ENCODE measurements around the gene UQCRHL.

UQCRHL gene

GRCh38 chr1:15761366-15762128, 45.9 kb downstream of the UQCRHL start:
- Mint-ChIP-seq H3K9me3 (no peaks in the 10 kb centered on the region), H3K27ac (no peak overlapping the region), H3K4me3 (no peak overlapping the region), H3K36me3 (ENCODE audit: low read depth) (no peaks in the 10 kb centered on the region), H3K27me3 (ENCODE audit: low read depth) (peaks cover 54% of the 10 kb centered on the region), H3K4me1 (ENCODE audit: low read depth) (peaks cover 3% of the 10 kb centered on the region)

- Mint-ChIP-seq H3K27me3 (ENCODE audit: low read depth) (peaks cover 63% of the 10 kb centered on the region), H3K27ac (no peak overlapping the region), H3K9me3 (no peaks in the 10 kb centered on the region), H3K36me3 (ENCODE audit: low read depth) (no peaks in the 10 kb centered on the region), H3K4me3 (no peak overlapping the region), H3K4me1 (ENCODE audit: low read depth) (peaks cover 8% of the 10 kb centered on the region)
These were observed 46.8 kb downstream of the UQCRHL start for GRCh38 chr1:15760520-15761211.

- Mint-ChIP-seq H3K27me3 (ENCODE audit: low read depth) (peaks cover 67% of the 10 kb centered on the region), H3K4me1 (ENCODE audit: low read depth) (peaks cover 8% of the 10 kb centered on the region), H3K4me3 (no peak overlapping the region), H3K27ac (no peak overlapping the region), H3K9me3 (no peaks in the 10 kb centered on the region), H3K36me3 (ENCODE audit: low read depth) (no peaks in the 10 kb centered on the region)
These were observed 48.3 kb downstream of the UQCRHL start for GRCh38 chr1:15758953-15759661.

- Mint-ChIP-seq H3K4me1 (ENCODE audit: low read depth) (peaks cover 8% of the 10 kb centered on the region), H3K9me3 (no peaks in the 10 kb centered on the region), H3K27ac (no peak within 1 kb of the TSS), H3K36me3 (ENCODE audit: low read depth) (no peaks in the 10 kb centered on the region), H3K4me3 (peak within 1 kb of the TSS; percentile 21), H3K27me3 (ENCODE audit: low read depth) (peaks cover 66% of the 10 kb centered on the region)
These were observed 49.0 kb downstream of the UQCRHL start, which contains the start of gene FBLIM1 for GRCh38 chr1:15758343-15758931. FBLIM1 (plus strand) TSS chr1:15758795; CDS start chr1:15764984, 6,189 bp downstream.

GRCh38 chr1:15757575-15758342, 49.7 kb downstream of the UQCRHL start:
- Mint-ChIP-seq H3K4me3 (peak overlapping the region; percentile 21), H3K27me3 (ENCODE audit: low read depth) (peaks cover 64% of the 10 kb centered on the region), H3K9me3 (no peaks in the 10 kb centered on the region), H3K36me3 (ENCODE audit: low read depth) (no peaks in the 10 kb centered on the region), H3K4me1 (ENCODE audit: low read depth) (peaks cover 8% of the 10 kb centered on the region), H3K27ac (no peak overlapping the region)

Measured in T-helper 1 cell treated with Interleukin-12 subunit alpha and Interleukin-12 subunit beta and Interleukin-4 antibody, amounts not matched to agents 30 μg/mL and 1 μg/mL, for 36 hours (primary cell).